ENCODE results near the gene IL4. TPM values are rescaled to one million over a fixed set of nuclear protein-coding genes. Genes with fewer than 3 reads are reported as not detected.

Gene IL4
- total RNA-seq, 4 donors from 2014 or later, result not detected

DNA sequence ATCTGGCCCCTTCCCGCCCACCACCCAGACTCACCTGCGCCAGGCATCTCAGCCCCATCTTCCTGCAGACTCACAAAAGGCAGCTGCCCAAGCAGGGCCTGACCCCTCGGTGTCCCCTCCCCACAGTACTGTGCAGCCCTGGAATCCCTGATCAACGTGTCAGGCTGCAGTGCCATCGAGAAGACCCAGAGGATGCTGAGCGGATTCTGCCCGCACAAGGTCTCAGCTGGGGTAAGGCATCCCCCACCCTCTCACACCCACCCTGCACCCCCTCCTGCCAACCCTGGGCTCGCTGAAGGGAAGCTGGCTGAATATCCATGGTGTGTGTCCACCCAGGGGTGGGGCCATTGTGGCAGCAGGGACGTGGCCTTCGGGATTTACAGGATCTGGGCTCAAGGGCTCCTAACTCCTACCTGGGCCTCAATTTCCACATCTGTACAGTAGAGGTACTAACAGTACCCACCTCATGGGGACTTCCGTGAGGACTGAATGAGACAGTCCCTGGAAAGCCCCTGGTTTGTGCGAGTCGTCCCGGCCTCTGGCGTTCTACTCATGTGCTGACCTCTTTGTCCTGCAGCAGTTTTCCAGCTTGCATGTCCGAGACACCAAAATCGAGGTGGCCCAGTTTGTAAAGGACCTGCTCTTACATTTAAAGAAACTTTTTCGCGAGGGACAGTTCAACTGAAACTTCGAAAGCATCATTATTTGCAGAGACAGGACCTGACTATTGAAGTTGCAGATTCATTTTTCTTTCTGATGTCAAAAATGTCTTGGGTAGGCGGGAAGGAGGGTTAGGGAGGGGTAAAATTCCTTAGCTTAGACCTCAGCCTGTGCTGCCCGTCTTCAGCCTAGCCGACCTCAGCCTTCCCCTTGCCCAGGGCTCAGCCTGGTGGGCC is 13.9 kb upstream of the IL4 start:
- TF ChIP-seq, protein P1, sequence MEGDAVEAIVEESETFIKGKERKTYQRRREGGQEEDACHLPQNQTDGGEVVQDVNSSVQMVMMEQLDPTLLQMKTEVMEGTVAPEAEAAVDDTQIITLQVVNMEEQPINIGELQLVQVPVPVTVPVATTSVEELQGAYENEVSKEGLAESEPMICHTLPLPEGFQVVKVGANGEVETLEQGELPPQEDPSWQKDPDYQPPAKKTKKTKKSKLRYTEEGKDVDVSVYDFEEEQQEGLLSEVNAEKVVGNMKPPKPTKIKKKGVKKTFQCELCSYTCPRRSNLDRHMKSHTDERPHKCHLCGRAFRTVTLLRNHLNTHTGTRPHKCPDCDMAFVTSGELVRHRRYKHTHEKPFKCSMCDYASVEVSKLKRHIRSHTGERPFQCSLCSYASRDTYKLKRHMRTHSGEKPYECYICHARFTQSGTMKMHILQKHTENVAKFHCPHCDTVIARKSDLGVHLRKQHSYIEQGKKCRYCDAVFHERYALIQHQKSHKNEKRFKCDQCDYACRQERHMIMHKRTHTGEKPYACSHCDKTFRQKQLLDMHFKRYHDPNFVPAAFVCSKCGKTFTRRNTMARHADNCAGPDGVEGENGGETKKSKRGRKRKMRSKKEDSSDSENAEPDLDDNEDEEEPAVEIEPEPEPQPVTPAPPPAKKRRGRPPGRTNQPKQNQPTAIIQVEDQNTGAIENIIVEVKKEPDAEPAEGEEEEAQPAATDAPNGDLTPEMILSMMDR (IDR thresholded peaks at IDR 0.05; ENCODE audit: low read depth), result no peak

- TF ChIP-seq, protein P1 (IDR thresholded peaks at IDR 0.05; ENCODE audit: low read depth), result no peak
Measured at GRCh38 chr5:132661231-132662003, 12.4 kb upstream of the IL4 start.

DNA sequence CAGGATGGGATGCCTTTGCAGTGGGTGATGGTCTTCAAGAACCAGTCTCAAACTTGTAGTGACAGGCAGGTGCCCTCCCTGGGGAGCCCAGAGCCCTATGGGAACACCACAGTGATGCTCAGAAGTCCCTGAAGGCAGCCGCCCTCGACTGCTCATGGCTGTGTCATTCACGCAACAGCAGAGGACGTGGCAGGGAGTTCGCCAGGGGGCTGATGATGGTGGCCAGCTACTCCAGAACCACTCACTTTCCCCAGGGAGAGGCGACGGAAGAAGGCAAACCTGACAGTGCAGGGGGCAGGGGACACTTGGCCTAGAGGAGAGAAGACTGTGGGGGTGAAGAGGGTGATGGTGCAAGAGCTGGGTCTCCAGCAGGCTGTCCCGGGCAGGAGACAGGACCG is 11.8 kb upstream of the IL4 start:
- TF ChIP-seq, protein P1 (IDR thresholded peaks at IDR 0.05; ENCODE audit: low read depth), result no peak

DNA sequence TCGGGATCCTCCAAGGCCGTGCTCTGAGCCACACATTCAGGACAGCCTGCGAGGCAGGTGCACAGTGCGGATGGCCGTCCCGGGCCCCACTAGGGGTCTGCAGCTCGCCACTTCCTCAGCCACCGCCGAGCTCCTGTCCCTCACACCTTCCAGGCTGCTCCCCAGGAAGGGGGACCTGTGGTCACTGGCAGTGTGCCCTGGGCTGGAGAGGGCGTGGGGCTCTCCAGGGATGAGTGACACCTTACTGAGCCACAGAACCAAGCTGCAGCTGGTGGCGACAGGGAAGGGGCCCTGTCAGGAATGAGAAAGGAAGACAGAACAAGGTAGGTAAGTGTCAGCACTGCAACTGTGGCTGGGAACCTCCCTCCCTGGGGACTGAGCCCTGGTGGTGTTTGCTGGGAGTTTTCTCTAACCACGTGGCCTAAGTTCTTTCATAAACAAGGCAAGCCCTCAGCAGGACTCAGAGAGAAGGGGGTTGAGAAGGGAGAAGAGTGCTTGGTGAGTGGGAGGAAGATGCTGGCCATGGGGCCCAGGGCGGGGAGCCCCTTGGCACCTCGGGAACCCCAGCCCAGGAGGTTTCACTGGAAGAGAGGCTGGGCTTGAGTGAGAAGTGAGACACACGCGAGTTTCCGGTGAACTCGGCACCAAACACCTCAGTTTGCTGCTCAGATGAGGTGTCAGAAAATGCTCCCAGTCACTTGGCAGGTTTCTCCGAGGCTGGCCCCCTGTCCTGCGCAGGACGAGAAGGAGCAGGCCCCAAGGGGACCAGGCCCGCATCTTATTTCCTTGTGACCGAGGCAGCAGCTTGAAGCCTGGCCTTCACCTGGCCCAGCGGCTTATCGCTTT is 10.6 kb upstream of the IL4 start:
- TF ChIP-seq, protein P1 (IDR thresholded peaks at IDR 0.05; ENCODE audit: low read depth), result no peak

DNA sequence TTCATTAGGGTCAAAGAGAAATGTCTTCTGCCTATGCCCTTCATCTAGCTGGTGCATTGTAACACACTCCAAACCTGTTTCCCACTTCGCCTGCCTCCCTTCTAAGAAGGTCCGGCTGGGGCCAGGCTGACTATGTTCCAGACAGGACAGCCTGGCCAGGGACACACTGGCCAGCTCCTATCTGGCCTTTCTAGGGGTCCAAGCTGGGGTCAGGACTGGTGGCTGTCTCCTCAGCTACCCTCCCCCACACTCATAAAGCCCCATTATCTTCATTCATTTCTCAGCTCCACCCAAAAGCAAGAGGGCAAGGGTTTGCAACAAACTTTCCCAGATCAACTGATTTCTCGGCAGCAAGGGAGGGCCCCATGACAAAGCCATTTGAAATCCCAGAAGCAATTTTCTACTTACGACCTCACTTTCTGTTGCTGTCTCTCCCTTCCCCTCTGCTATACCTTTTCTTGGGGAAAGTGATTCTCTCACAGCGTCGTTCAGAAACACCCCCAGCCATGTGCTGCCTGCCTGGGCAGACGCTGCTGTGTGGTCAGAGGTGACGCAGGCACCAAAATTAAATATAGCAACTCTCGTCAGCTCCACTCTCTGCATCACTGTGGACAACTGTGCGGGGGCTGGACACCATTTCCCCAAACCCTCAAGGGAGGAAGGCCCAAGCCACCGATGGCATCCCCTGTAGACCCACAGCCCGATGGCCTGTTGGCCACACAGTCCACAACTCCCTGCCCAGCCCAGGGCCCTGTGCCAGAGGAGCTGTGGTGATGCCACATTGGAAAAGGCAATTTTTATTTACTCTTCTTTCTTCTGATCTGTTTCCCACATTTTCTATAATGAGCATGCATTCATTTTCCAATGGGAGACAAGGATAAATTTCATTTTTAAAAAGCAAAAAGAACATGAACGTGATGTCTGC is 9.8 kb upstream of the IL4 start:
- TF ChIP-seq, protein P1 (IDR thresholded peaks at IDR 0.05; ENCODE audit: low read depth), result no peak

- TF ChIP-seq, protein P1 (IDR thresholded peaks at IDR 0.05; ENCODE audit: low read depth), result no peak
Measured at GRCh38 chr5:132664696-132665209, 9.0 kb upstream of the IL4 start.
